ENCODE measurements around the gene PTPRT. TPM values are rescaled to one million over a fixed set of nuclear protein-coding genes. Genes with fewer than 3 reads are reported as not detected.

The PTPRT gene
- polyA plus RNA-seq, 10 donors: 0.35 to 1.8 (median 0.64) TPM

DNA sequence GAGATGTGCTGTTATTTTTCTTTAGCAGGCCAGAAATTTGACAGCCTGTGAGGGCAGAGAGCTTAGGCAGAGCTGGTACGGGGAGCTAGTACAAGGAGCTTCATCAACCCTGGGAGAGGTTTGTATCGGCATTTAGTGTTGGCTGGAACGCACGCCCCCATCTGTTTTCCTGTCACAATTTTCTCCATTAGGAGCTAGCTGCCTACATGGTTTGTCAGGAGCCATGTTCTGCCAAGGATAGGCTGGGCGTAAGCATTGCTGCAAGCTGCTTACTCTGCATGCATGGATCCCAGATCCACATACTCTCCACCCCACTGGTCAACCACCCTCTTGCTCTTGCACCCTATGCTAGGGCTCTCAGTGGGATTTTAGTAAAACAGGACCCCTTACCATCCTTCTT, 1122.5 kb downstream of the PTPRT start:
- DNase-seq: no peak

DNA sequence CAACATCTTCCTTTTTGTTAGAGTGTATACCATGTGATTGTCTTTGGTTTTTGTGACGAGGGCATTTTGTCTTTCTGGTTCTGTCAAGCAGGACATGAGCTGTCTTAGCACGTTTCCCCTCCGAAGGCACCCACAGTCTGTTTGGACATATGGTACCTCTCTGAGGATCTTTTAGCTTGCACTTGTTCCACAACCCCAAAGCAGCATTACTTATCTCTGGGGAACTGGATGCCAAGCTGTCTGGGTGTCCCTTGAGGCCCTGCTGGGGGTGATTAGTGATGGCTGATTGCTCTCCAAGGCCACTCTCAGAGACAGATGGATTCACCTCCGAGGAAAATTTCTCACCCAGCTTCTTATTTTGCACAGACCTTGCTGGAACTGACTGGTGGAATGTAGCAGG, 1126.6 kb downstream of the PTPRT start:
- no peak for DNase-seq

DNA sequence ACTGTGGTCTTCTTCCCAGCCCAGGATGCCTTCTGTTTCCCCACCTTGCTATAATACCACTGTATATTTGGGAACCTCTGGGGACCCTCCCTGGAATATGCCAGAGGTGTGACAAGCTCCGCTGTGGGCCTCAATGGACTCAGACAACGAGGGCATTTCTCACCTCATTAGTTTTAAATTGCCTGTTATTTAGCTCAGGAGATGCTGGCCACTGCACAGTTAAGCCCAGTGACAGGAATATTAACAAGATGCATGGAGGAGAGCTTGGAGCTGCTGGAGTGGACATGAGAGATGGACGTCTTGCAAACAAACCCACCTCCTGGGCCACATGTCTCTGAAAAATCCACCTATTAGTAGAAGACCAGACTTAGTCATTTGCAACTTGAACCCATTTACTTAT, 1136.4 kb downstream of the PTPRT start:
- DNase-seq: no peak

DNA sequence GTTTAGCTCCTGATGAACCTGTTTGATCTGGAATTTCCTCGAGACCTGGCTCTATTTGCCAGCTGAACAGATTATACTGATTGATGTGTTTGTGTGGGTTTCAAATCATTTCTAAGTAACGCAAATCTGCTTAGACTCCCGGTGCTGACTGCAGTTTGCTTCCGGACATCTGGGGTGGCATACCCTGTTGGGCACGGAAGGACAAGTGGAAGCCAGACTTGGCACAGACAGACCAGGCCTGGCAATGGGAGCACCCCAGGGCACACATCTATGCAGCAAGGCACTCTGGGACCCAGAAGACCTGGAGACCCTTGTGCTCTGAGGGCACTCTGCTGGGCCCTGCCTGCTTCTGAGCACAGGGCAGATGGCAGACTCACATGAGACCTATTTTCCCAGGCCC, 1137.8 kb downstream of the PTPRT start:
- DNase-seq: no peak

DNA sequence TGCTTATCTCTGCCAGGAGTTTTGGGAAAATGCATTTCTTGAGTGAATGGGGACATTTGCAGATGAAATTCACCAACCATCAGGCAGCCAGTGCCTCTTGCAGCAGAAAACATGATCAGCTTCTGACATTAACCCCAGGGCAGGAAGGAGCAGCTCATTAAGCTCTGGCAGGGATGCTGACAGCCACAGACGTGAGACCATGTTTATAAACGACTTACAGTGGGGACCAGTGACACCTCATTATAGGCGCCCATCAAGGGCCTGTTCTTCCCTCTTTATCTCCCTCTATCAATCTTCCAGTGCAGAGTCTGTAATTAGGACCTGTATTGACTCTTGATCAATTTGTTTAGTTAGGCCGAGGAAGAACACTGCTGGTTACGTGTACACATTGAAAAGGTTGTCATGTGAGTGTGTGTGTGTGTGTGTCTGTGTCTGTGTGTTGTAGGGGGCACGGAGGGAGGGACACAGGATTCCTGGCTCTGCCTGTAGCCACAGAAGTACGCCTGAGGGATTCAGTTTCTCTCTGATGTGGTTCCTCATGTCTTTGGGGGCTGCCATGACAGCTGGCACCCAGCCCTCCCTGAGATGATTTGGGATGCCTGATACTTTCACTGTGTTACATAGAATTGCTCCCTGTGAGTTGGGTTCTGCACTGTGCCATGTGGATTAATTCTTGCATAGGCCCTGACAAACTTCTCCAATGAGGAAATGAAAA, 1143.2 kb downstream of the PTPRT start:
- DNase-seq: no peak

DNA sequence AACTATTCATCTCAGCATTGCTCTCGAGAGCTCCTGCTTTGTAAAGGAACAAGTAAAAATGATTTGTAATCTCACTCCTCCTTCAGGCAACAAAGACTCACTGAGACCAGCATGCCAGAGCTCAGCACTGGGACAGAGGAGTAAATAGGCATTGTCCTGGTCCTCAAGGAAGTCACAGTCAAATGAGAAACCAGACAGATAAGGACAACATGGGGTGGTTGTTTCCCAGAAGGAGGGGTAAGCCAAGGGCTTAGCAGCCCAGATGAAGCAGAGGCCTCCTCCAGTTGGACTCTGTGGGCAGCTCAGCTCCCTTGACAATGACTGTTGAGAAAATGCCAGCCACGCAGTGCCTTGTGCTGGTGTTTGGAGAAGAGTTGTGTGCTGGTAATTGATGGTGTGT, 1145.8 kb downstream of the PTPRT start:
- DNase-seq: no peak

DNA sequence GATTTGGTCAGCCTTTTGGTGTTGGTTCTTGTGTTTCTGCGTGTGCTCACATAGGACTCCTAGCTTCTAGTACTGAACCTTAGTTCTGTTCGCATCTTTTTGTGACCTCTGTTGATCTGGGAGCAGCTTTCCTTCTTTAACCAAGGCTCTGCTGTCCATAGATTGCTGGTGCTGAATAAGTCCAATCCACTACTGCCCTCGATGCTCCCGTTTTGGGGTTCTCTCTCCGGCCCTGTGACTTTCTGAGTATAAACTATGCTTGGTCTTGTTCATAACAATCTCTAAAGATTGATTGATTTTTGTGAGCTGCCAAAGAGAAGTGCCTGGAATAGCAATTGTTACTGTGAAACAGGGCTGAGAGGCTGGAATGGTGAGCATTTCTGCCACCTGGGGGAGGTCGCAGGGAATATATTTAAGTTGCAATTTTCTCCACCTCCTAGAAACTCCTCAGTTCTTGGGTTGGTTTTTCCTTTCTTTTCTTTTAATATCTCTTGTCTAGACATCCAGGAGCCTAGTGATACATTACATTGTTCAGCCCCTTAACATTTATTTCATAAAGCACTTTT, 1148.6 kb downstream of the PTPRT start:
- peak in 2 of 3 donors; percentile 6 to 31 for DNase-seq

DNA sequence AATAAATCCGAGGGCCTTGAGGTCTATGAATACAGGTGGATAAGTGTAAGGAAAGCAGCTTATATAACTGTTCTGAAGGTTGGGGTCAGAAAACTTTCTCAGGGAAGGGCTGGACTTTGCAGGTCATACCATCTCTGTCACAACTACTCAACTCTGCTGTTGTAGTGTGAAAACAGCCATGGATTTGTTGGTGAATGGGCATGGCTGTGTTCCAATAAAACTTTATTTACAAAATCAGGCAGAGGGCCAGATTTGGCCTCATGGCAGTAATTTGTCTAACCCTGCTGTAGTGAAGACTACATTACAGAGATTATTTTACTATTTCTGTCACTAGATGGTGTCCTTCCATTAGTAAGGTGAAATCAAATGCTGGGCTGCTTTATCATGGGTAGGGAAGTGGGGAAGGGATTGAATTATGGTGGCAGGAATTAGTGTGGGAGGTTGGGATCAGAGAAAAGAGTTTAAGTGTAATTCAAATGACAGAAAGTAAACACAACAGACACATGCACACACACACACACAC, 1161.9 kb downstream of the PTPRT start:
- peak in 1 of 3 donors; percentile 7 for DNase-seq

DNA sequence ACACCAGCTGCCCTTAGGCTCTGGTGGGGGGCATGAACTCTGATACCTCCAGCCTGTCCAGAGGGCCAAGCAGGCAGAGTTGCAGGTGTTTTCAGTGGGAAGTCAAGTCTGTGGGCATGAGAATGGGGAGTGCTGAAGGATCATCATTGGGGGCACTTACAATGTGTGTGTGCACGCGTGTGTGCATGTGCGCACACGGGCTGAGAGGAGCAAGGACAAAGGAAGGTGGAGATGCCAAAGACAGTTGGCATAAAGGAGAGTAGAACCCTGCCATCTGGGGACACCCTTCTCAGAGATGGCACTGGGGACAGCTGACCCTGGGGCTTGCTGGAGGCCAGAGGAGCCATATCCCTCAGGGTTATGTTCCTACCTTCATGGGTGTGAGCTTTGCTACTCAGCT, 1163.1 kb downstream of the PTPRT start:
- no peak for DNase-seq

DNA sequence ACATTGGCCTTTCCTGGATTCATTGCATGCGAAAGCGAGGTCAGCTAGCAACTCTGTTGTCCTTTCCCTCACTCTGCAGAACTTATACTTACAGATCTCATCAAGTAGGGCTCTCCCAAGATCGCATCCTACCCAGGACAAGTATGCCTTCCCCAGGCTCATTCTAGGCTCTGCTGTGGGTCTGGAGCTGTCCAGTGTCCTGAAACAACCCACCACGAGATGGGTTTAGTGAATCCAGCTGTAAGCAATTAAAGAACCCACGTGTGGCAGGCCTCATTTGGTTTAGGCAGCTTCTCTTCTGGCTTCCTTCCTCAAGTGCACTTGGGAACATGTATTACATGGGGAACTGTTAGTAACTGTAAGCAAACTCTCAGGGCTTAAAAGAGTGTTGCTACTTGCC, 1165.1 kb downstream of the PTPRT start:
- DNase-seq: peak in 2 of 3 donors; percentile 38 to 68

All from muscle of back (tissue), 11 donors.